ENCODE data around the gene NUBPL.

The NUBPL gene

DNA sequence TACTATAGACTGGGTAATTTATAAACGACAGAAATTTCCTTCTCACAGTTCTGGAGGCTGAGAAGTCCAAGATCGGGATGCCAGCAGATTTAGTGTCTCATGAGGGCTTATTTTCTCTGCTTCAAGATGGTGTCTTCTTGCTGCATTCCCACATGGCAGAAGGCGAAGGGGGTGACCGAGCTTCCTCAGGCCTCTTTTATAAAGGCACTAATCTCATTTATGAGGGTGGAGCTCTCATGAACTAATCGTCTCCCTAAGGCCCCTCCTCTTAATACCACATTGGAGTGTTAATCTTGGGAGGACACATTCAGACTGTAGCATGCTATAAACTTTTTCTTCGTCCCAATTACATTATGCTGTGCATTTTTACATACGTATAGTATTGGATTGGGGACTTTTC lies 315.5 kb downstream of the NUBPL start:
- peak; percentile 23 for DNase-seq (ENCODE audit: insufficient read length, low spot score)
- TF ChIP-seq, protein P1, sequence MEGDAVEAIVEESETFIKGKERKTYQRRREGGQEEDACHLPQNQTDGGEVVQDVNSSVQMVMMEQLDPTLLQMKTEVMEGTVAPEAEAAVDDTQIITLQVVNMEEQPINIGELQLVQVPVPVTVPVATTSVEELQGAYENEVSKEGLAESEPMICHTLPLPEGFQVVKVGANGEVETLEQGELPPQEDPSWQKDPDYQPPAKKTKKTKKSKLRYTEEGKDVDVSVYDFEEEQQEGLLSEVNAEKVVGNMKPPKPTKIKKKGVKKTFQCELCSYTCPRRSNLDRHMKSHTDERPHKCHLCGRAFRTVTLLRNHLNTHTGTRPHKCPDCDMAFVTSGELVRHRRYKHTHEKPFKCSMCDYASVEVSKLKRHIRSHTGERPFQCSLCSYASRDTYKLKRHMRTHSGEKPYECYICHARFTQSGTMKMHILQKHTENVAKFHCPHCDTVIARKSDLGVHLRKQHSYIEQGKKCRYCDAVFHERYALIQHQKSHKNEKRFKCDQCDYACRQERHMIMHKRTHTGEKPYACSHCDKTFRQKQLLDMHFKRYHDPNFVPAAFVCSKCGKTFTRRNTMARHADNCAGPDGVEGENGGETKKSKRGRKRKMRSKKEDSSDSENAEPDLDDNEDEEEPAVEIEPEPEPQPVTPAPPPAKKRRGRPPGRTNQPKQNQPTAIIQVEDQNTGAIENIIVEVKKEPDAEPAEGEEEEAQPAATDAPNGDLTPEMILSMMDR (IDR thresholded peaks at IDR 0.05; ENCODE audit: insufficient read depth, missing control alignments) = no peak
- peak; percentile 35 for FAIRE-seq

GRCh38 chr14:31877255-31877798 lies 316.1 kb downstream of the NUBPL start:
- TF ChIP-seq, protein P1 (IDR thresholded peaks at IDR 0.05; ENCODE audit: insufficient read depth, missing control alignments) = no peak
- FAIRE-seq = no peak
- DNase-seq (ENCODE audit: insufficient read length, low spot score) = no peak

- DNase-seq (ENCODE audit: insufficient read length, low spot score) = no peak
- TF ChIP-seq, protein P1 (IDR thresholded peaks at IDR 0.05; ENCODE audit: insufficient read depth, missing control alignments) = no peak
- no peak for FAIRE-seq
These were observed 318.6 kb downstream of the NUBPL start for GRCh38 chr14:31879661-31880348.

DNA sequence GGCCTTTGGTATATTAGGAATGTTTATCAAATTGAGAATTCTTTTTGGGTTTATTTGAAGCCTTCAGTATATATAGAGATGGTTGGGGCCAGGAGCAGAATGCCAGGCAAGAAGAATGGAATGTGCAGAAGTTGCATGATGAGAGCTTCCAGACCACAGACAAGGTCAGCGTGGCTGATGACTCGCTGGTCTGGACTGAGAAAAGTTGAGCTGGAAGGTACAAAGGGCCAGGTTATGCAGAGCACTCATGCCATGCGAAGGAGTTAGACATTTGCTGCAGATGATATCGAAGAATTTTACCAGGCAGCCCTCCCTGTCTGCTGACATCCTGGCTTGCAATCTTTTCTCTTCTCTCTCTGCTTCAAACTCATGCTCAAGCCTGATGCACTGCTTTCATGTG lies 319.7 kb downstream of the NUBPL start:
- DNase-seq (ENCODE audit: insufficient read length, low spot score) (no peak), FAIRE-seq (no peak)
- TF ChIP-seq, protein P1 (IDR thresholded peaks at IDR 0.05; ENCODE audit: insufficient read depth, missing control alignments) = no peak

GRCh38 chr14:31881531-31882310 lies 320.5 kb downstream of the NUBPL start:
- TF ChIP-seq, protein P1 (IDR thresholded peaks at IDR 0.05; ENCODE audit: insufficient read depth, missing control alignments) = no peak
- DNase-seq (ENCODE audit: insufficient read length, low spot score) (no peak), FAIRE-seq (no peak)

- FAIRE-seq = no peak
- no peak for DNase-seq (ENCODE audit: insufficient read length, low spot score)
- TF ChIP-seq, protein P1 (IDR thresholded peaks at IDR 0.05; ENCODE audit: insufficient read depth, missing control alignments) = no peak
These were observed 323.0 kb downstream of the NUBPL start for GRCh38 chr14:31884238-31884637.
